Activated CD4-positive, alpha-beta T cell treated with anti-CD3 and anti-CD28 coated beads for 36 hours (primary cell): Measurements from ENCODE around the gene CCDC159. TPM values are rescaled to one million over a fixed set of nuclear protein-coding genes. Genes with fewer than 3 reads are reported as not detected.

Source experiments
- ATAC-seq: fragments of 200-7000 bp; cut with Tn5 transposase; one replicate; pipeline ENCODE4 v1.10.0; 2021; ENCODE audit warnings: mild to moderate bottlenecking, moderate library complexity
- CTCF ChIA-PET: fragments of 350-600 bp; sonication (Branson Sonifier 250); formaldehyde crosslinking; loops from one replicate; lab custom pipeline; 2021; ENCODE audit warnings: antibody characterized with exemption; lab: Charles Lee
- POLR2A ChIA-PET: fragments of 350-600 bp; sonication (Branson Sonifier 250); formaldehyde crosslinking; loops from one replicate; lab custom pipeline; 2021; ENCODE audit warnings: antibody characterized with exemption, inconsistent platforms; lab: Charles Lee
- DNase-seq: peaks from one replicate; pipeline ENCODE4 v3.0.0-alpha.2; 2020
- H3K27ac Mint-ChIP-seq: one replicate; pipeline ENCODE4 v1.8.0; 2021; ENCODE audit warnings: mixed read lengths
- H3K27me3 Mint-ChIP-seq: one replicate; pipeline ENCODE4 v1.8.0; 2021; ENCODE audit warnings: mixed read lengths
- H3K36me3 Mint-ChIP-seq: one replicate; pipeline ENCODE4 v1.8.0; 2021; ENCODE audit warnings: low read depth, mixed read lengths
- H3K4me1 Mint-ChIP-seq: one replicate; pipeline ENCODE4 v1.8.0; 2021; ENCODE audit warnings: mixed read lengths
- H3K4me3 Mint-ChIP-seq: one replicate; pipeline ENCODE4 v1.8.0; 2021; ENCODE audit warnings: mild to moderate bottlenecking, moderate library complexity, mixed read lengths
- H3K9me3 Mint-ChIP-seq: one replicate; pipeline ENCODE4 v1.8.0; 2021; ENCODE audit warnings: low read depth, mixed read lengths
- intact Hi-C, 2 experiments: fragments of 100-400 bp; cut with DNase I in 1 of 2; cut with micrococcal nuclease in 1 of 2; formaldehyde crosslinking; loops; one replicate each; pipeline versions ENCODE4 v1.14.2 to v1.15.1; 2022 to 2024; cut with DNase I, micrococcal nuclease
- total RNA-seq, 2 experiments: library from RNA; stranded (reverse); gene quantifications; one replicate each; pipeline ENCODE4 v1.2.3, GENCODE V29; 2021

Gene CCDC159
- total RNA-seq, 2 experiments from 2014 or later, result 15.3 to 18.0 TPM

GRCh38 chr19:11370744-11371143, 24.4 kb downstream of the CCDC159 start:
- DNase-seq, result no peak
- Mint-ChIP-seq H3K4me3 (no peak overlapping the region), H3K27ac (no peak overlapping the region), H3K27me3 (no peaks in the 10 kb centered on the region), H3K9me3 (no peaks in the 10 kb centered on the region), H3K4me1 (peaks cover 3% of the 10 kb centered on the region), H3K36me3 (peaks cover 19% of the 10 kb centered on the region)
- ChIA-PET POLR2A (no interaction called here), CTCF (interaction anchor here (0.6 kb wide), 1 partner anchor 211 kb away, joined by 3 read pairs; no protein-coding TSS in a partner anchor)
- intact Hi-C loops, result loop anchor here in 1 of 2 experiments (10.0 kb wide), 1 partner anchor 1116 kb away; the partner anchor contains the start of gene MRPL4
- no peak for ATAC-seq

GRCh38 chr19:11373166-11373884, 27.0 kb downstream of the CCDC159 start:
- Mint-ChIP-seq H3K27me3 (no peaks in the 10 kb centered on the region), H3K4me1 (peaks cover 20% of the 10 kb centered on the region), H3K36me3 (peaks cover 24% of the 10 kb centered on the region), H3K27ac (no peak overlapping the region), H3K4me3 (no peak overlapping the region), H3K9me3 (no peaks in the 10 kb centered on the region)
- POLR2A ChIA-PET, result interaction anchor here (0.6 to 1.4 kb wide), 3 partner anchors 27 to 289 kb away, joined by 4 to 8 read pairs (median 4); partner anchors contain the start of genes CCDC159 and TMEM205
- intact Hi-C loops, result loop anchor here in 1 of 2 experiments (10.0 kb wide), 1 partner anchor 1119 kb away; the partner anchor contains the start of gene MRPL4
- no peak for DNase-seq
- ATAC-seq, result no peak
- CTCF ChIA-PET, result interaction anchor here (0.6 to 2.3 kb wide), 6 partner anchors 15 to 110 kb away, joined by 3 to 16 read pairs (median 4); partner anchors contain the start of genes CCDC159 and TMEM205

GRCh38 chr19:11373885-11374432, 27.6 kb downstream of the CCDC159 start:
- no peaks in the 10 kb centered on the region for H3K9me3 Mint-ChIP-seq

GRCh38 chr19:11374433-11375142, 28.3 kb downstream of the CCDC159 start, which contains the start of gene SWSAP1:
Gene SWSAP1 (plus strand): TSS chr19:11374666. CDS start chr19:11374681, 15 bp downstream.
- ATAC-seq, result peak; percentile 92
- ChIA-PET CTCF (interaction anchor here (0.7 to 2.4 kb wide), 10 partner anchors 9 to 286 kb away, joined by 3 to 16 read pairs (median 4); partner anchors contain the start of genes ODAD3 and PRKCSH), POLR2A (interaction anchor here (0.6 to 1.6 kb wide), 12 partner anchors 24 to 1441 kb away, joined by 3 to 7 read pairs (median 4); partner anchors contain the start of genes CCDC159, ECSIT, RAB3D and TMEM205)
- intact Hi-C loops, result loop anchor here (1.0 to 10.0 kb wide), 15 partner anchors 19 to 1120 kb away; partner anchors contain the start of genes CCDC159 (in 2 of the 2), ODAD3 (in 2 of the 2), PRKCSH (in 2 of the 2) and TMEM205 (in 2 of the 2)
- Mint-ChIP-seq H3K27me3 (no peaks in the 10 kb centered on the region), H3K4me3 (no peak within 1 kb of the TSS), H3K27ac (no peak within 1 kb of the TSS), H3K9me3 (no peaks in the 10 kb centered on the region), H3K4me1 (peaks cover 28% of the 10 kb centered on the region), H3K36me3 (peaks cover 20% of the 10 kb centered on the region)
- DNase-seq, result peak; percentile 98

More at GRCh38 chr19:11373885-11374432, 27.6 kb downstream of the CCDC159 start:
- H3K36me3 Mint-ChIP-seq, result peaks cover 22% of the 10 kb centered on the region
- H3K27me3 Mint-ChIP-seq, result no peaks in the 10 kb centered on the region
- POLR2A ChIA-PET, result interaction anchor here (0.6 to 1.4 kb wide), 4 partner anchors 28 to 419 kb away, joined by 4 to 7 read pairs (median 4); partner anchors contain the start of genes CCDC159 and TMEM205
- CTCF ChIA-PET, result interaction anchor here (0.9 to 2.3 kb wide), 4 partner anchors 9 to 109 kb away, joined by 3 to 16 read pairs (median 4); no protein-coding TSS in a partner anchor
- H3K27ac Mint-ChIP-seq, result no peak overlapping the region
- peaks cover 25% of the 10 kb centered on the region for H3K4me1 Mint-ChIP-seq
- intact Hi-C loops, result loop anchor here (1.0 to 10.0 kb wide), 11 partner anchors 19 to 1119 kb away; partner anchors contain the start of genes CCDC159 (in 2 of the 2), ODAD3 (in 2 of the 2), PRKCSH (in 2 of the 2) and TMEM205 (in 2 of the 2)
- no peak for ATAC-seq
- DNase-seq, result no peak
- no peak overlapping the region for H3K4me3 Mint-ChIP-seq

GRCh38 chr19:11375143-11375948, 29.0 kb downstream of the CCDC159 start:
- intact Hi-C loops, result loop anchor here in 1 of 2 experiments (1.0 to 10.0 kb wide), 9 partner anchors 107 to 1121 kb away; partner anchors contain the start of genes CARM1, ELOF1, MRPL4 and SMARCA4
- CTCF ChIA-PET, result interaction anchor here (0.6 to 2.5 kb wide), 11 partner anchors 8 to 521 kb away, joined by 3 to 16 read pairs (median 4); partner anchors contain the start of genes CCDC159, ODAD3, PRKCSH and TMEM205
- DNase-seq (peak; percentile 89), ATAC-seq (peak; percentile 47)
- Mint-ChIP-seq H3K4me3 (no peak overlapping the region), H3K4me1 (peaks cover 34% of the 10 kb centered on the region), H3K27ac (no peak overlapping the region), H3K36me3 (peaks cover 22% of the 10 kb centered on the region), H3K27me3 (no peaks in the 10 kb centered on the region), H3K9me3 (no peaks in the 10 kb centered on the region)
- POLR2A ChIA-PET, result interaction anchor here (0.6 to 1.6 kb wide), 11 partner anchors 25 to 1442 kb away, joined by 3 to 6 read pairs (median 3); partner anchors contain the start of genes ECSIT and RAB3D

GRCh38 chr19:11377237-11377636, 30.9 kb downstream of the CCDC159 start:
- H3K9me3 Mint-ChIP-seq, result no peaks in the 10 kb centered on the region
- CTCF ChIA-PET, result interaction anchor here (0.5 to 2.5 kb wide), 10 partner anchors 9 to 1104 kb away, joined by 3 to 13 read pairs (median 4); partner anchors contain the start of genes CCDC159, ODAD3, PRKCSH and TMEM205
- peaks cover 13% of the 10 kb centered on the region for H3K36me3 Mint-ChIP-seq
- intact Hi-C loops, result loop anchor here in 1 of 2 experiments (10.0 kb wide), 1 partner anchor 1122 kb away; the partner anchor contains the start of gene MRPL4
- H3K27me3 Mint-ChIP-seq, result peaks cover 3% of the 10 kb centered on the region
- ATAC-seq (no peak), DNase-seq (peak; percentile 56)
- POLR2A ChIA-PET, result interaction anchor here (1.2 kb wide), 1 partner anchor 58 kb away, joined by 4 read pairs; the partner anchor contains the start of genes ODAD3 and PRKCSH
- peaks cover 42% of the 10 kb centered on the region for H3K4me1 Mint-ChIP-seq
- peak overlapping the region; percentile 15 for H3K4me3 Mint-ChIP-seq
- peak overlapping the region; percentile 89 for H3K27ac Mint-ChIP-seq

- no peaks in the 10 kb centered on the region for H3K9me3 Mint-ChIP-seq
- POLR2A ChIA-PET, result interaction anchor here (1.2 kb wide), 1 partner anchor 57 kb away, joined by 4 read pairs; the partner anchor contains the start of genes ODAD3 and PRKCSH
- intact Hi-C loops, result loop anchor here in 1 of 2 experiments (10.0 kb wide), 1 partner anchor 1123 kb away; the partner anchor contains the start of gene MRPL4
- H3K4me1 Mint-ChIP-seq, result peaks cover 47% of the 10 kb centered on the region
- peaks cover 5% of the 10 kb centered on the region for H3K27me3 Mint-ChIP-seq
- no peak for DNase-seq
- CTCF ChIA-PET, result interaction anchor here (0.5 to 2.5 kb wide), 10 partner anchors 8 to 1103 kb away, joined by 3 to 13 read pairs (median 3); partner anchors contain the start of genes CCDC159, ODAD3, PRKCSH and TMEM205
- H3K4me3 Mint-ChIP-seq, result no peak overlapping the region
- no peak for ATAC-seq
- H3K36me3 Mint-ChIP-seq, result peaks cover 13% of the 10 kb centered on the region
- H3K27ac Mint-ChIP-seq, result no peak overlapping the region
Observed at GRCh38 chr19:11377756-11378155, 31.4 kb downstream of the CCDC159 start.

- H3K4me1 Mint-ChIP-seq, result peaks cover 50% of the 10 kb centered on the region
- intact Hi-C loops, result loop anchor here in 1 of 2 experiments (10.0 kb wide), 1 partner anchor 1124 kb away; the partner anchor contains the start of gene MRPL4
- peak overlapping the region; percentile 44 for H3K27ac Mint-ChIP-seq
- no peak overlapping the region for H3K4me3 Mint-ChIP-seq
- ChIA-PET POLR2A (no interaction called here), CTCF (interaction anchor here (0.8 to 2.1 kb wide), 4 partner anchors 9 to 107 kb away, joined by 3 to 13 read pairs (median 3); no protein-coding TSS in a partner anchor)
- peak; percentile 48 for DNase-seq
- peaks cover 8% of the 10 kb centered on the region for H3K27me3 Mint-ChIP-seq
- no peak for ATAC-seq
- peaks cover 13% of the 10 kb centered on the region for H3K36me3 Mint-ChIP-seq
- no peaks in the 10 kb centered on the region for H3K9me3 Mint-ChIP-seq
Observed at GRCh38 chr19:11378319-11379189, 32.2 kb downstream of the CCDC159 start.
